Activated B cell treated with CpG ODN at 0.5 μM for 24 hours (primary cell): ENCODE results near the gene DAGLB. TPM values are rescaled to one million over a fixed set of nuclear protein-coding genes. Genes with fewer than 3 reads are reported as not detected.
A peak's percentile ranks its signal among the peaks of the same experiment; 100 is the strongest.
"Not testable (repeated sequence)": the region's sequence is repeated elsewhere in the genome, so short reads cannot be mapped to it uniquely, and the experiment has no call there.

Experiments used
- ATAC-seq: fragments of 200-7000 bp; cut with Tn5 transposase; one replicate; pipeline ENCODE4 v1.10.0; 2021; ENCODE audit warnings: low read depth, mild to moderate bottlenecking, moderate library complexity
- CTCF ChIA-PET: fragments of 350-600 bp; sonication (Branson Sonifier 250); formaldehyde crosslinking; loops from one replicate; lab custom pipeline; 2021; ENCODE audit warnings: antibody characterized with exemption; lab: Charles Lee
- POLR2A ChIA-PET: fragments of 350-600 bp; sonication (Branson Sonifier 250); formaldehyde crosslinking; loops from one replicate; lab custom pipeline; 2021; ENCODE audit warnings: antibody characterized with exemption; lab: Charles Lee
- DNase-seq: peaks from one replicate; pipeline ENCODE4 v3.0.0; 2022
- H3K27ac Mint-ChIP-seq: one replicate; pipeline ENCODE4 v1.8.0; 2020; ENCODE audit warnings: mixed read lengths
- H3K27me3 Mint-ChIP-seq: one replicate; pipeline ENCODE4 v1.8.0; 2021; ENCODE audit warnings: mixed read lengths
- H3K36me3 Mint-ChIP-seq: one replicate; pipeline ENCODE4 v1.8.0; 2021; ENCODE audit warnings: low read depth, mixed read lengths
- H3K4me1 Mint-ChIP-seq: one replicate; pipeline ENCODE4 v1.8.0; 2021; ENCODE audit warnings: mixed read lengths
- H3K4me3 Mint-ChIP-seq: one replicate; pipeline ENCODE4 v1.8.0; 2020; ENCODE audit warnings: mild to moderate bottlenecking, mixed read lengths
- H3K9me3 Mint-ChIP-seq: one replicate; pipeline ENCODE4 v1.8.0; 2020; ENCODE audit warnings: mixed read lengths
- CTCF ChIP-seq: fragments of 200-600 bp; IDR thresholded peaks from one replicate; pipeline ENCODE4 v1.8.0; 2022; ENCODE audit warnings: antibody characterized with exemption, mild to moderate bottlenecking
- intact Hi-C: fragments of 100-400 bp; cut with micrococcal nuclease; formaldehyde crosslinking; loops from one replicate; pipeline ENCODE4 v1.15.1; 2024
- total RNA-seq: library from RNA; stranded (reverse); gene quantifications from 2 replicates; pipeline ENCODE4 v1.2.3, GENCODE V29; 2022

Gene DAGLB
- total RNA-seq, 1 donor from 2014 or later = 18.3 TPM

- H3K9me3 Mint-ChIP-seq = no peaks in the 10 kb centered on the region
- ChIA-PET CTCF (no interaction called here), POLR2A (interaction anchor here (0.6 to 2.1 kb wide), 2 partner anchors 31 to 73 kb away, joined by 4 to 5 read pairs; no protein-coding TSS in a partner anchor)
- H3K36me3 Mint-ChIP-seq = peaks cover 32% of the 10 kb centered on the region
- intact Hi-C loops = no loop called here
- ATAC-seq (no peak), DNase-seq (no peak)
- peaks cover 79% of the 10 kb centered on the region for H3K4me1 Mint-ChIP-seq
- H3K27me3 Mint-ChIP-seq = no peaks in the 10 kb centered on the region
- no peak overlapping the region for H3K4me3 Mint-ChIP-seq
- TF ChIP-seq CTCF = no peak
- peak overlapping the region; percentile 78 for H3K27ac Mint-ChIP-seq
Observed at GRCh38 chr7:6380310-6381095, 67.3 kb downstream of the DAGLB start.

- H3K9me3 Mint-ChIP-seq = no peaks in the 10 kb centered on the region
- intact Hi-C loops = no loop called here
- peaks cover 32% of the 10 kb centered on the region for H3K36me3 Mint-ChIP-seq
- peaks cover 75% of the 10 kb centered on the region for H3K4me1 Mint-ChIP-seq
- no peak overlapping the region for H3K4me3 Mint-ChIP-seq
- peak overlapping the region; percentile 78 for H3K27ac Mint-ChIP-seq
- ChIA-PET CTCF (no interaction called here), POLR2A (no interaction called here)
- no peak for ATAC-seq
- no peak for DNase-seq
- no peaks in the 10 kb centered on the region for H3K27me3 Mint-ChIP-seq
- TF ChIP-seq CTCF = no peak
Observed at GRCh38 chr7:6379886-6380285, 67.9 kb downstream of the DAGLB start.

GRCh38 chr7:6378556-6378955 is 69.2 kb downstream of the DAGLB start:
- POLR2A ChIA-PET, H3K9me3 Mint-ChIP-seq, H3K27ac Mint-ChIP-seq, H3K4me3 Mint-ChIP-seq, H3K27me3 Mint-ChIP-seq, intact Hi-C loops, ATAC-seq, DNase-seq, CTCF ChIA-PET: not testable (repeated sequence)
- Mint-ChIP-seq H3K4me1 (peaks cover 64% of the 10 kb centered on the region), H3K36me3 (peaks cover 31% of the 10 kb centered on the region)

- POLR2A ChIA-PET = interaction anchor here (0.7 to 1.1 kb wide), 5 partner anchors 19 to 1218 kb away, joined by 4 to 12 read pairs (median 8); no protein-coding TSS in a partner anchor
Observed at GRCh38 chr7:6376820-6377219, 70.9 kb downstream of the DAGLB start.

GRCh38 chr7:6375348-6376101 is 72.2 kb downstream of the DAGLB start:
- Mint-ChIP-seq H3K27me3 (no peaks in the 10 kb centered on the region), H3K27ac (peak overlapping the region; percentile 88), H3K36me3 (peaks cover 25% of the 10 kb centered on the region), H3K9me3 (no peaks in the 10 kb centered on the region), H3K4me3 (peak overlapping the region; percentile 79), H3K4me1 (peaks cover 42% of the 10 kb centered on the region)
- CTCF ChIA-PET = no interaction called here
- ATAC-seq = no peak
- TF ChIP-seq CTCF = no peak
- POLR2A ChIA-PET = interaction anchor here (1.1 kb wide), 1 partner anchor 25 kb away, joined by 10 read pairs; no protein-coding TSS in a partner anchor
- DNase-seq = peak; percentile 21
- intact Hi-C loops = no loop called here

More at GRCh38 chr7:6376820-6377219, 70.9 kb downstream of the DAGLB start:
- intact Hi-C loops = no loop called here
- CTCF ChIA-PET = no interaction called here
- no peak for TF ChIP-seq CTCF
- ATAC-seq (no peak), DNase-seq (no peak)
- Mint-ChIP-seq H3K4me1 (peaks cover 55% of the 10 kb centered on the region), H3K4me3 (peak overlapping the region; percentile 59), H3K27me3 (no peaks in the 10 kb centered on the region), H3K36me3 (peaks cover 26% of the 10 kb centered on the region), H3K9me3 (no peaks in the 10 kb centered on the region), H3K27ac (peak overlapping the region; percentile 73)
